Keratinocyte (primary cell): ENCODE data around the gene MAOB. TPM values are rescaled to one million over a fixed set of nuclear protein-coding genes. Genes with fewer than 3 reads are reported as not detected.

Source experiments
- DNase-seq: peaks from one replicate; pipeline ENCODE4 v3.0.0-alpha.2; 2011; ENCODE audit warnings: low read depth, missing footprints, low spot score
- FAIRE-seq: peaks from 2 replicates; lab custom pipeline; 2011; peaks lifted over from hg19 to GRCh38; lab: Jason Lieb, UNC
- H2AFZ ChIP-seq: 2 replicates; pipeline ENCODE4 v1.6.0; 2012; ENCODE audit warnings: low read length, control low read depth, inconsistent platforms; ENCODE audit not compliant: control insufficient read depth
- H3K27ac ChIP-seq: 2 replicates; pipeline ENCODE4 v1.5.1; 2011; ENCODE audit warnings: low read length; ENCODE audit not compliant: control insufficient read depth, insufficient read depth
- H3K27me3 ChIP-seq: 3 replicates; pipeline ENCODE4 v1.6.0; 2011; ENCODE audit warnings: low read length; ENCODE audit not compliant: control insufficient read depth, insufficient read depth; ENCODE audit errors: extremely low read depth
- H3K36me3 ChIP-seq, 2 experiments: 2 replicates in 1 of 2; 3 replicates in 1 of 2; pipeline ENCODE4 v1.5.1; 2011; ENCODE audit warnings: low read length in 2 of 2, mild to moderate bottlenecking in 1 of 2; ENCODE audit not compliant: control insufficient read depth in 2 of 2, insufficient read depth in 2 of 2; ENCODE audit errors: extremely low read depth in 1 of 2
- H3K4me1 ChIP-seq: 3 replicates; pipeline ENCODE4 v1.5.1; 2011; ENCODE audit warnings: low read length; ENCODE audit not compliant: control insufficient read depth, insufficient read depth; ENCODE audit errors: extremely low read depth
- H3K4me2 ChIP-seq: 3 replicates; pipeline ENCODE4 v1.6.0; 2011; ENCODE audit warnings: low read depth, low read length; ENCODE audit not compliant: control insufficient read depth, insufficient read depth; ENCODE audit errors: extremely low read depth
- H3K4me3 ChIP-seq, 3 experiments: fragments of 200-600 bp in 1 of 3; sonication (generic) in 1 of 3; 2 replicates in 2 of 3; 3 replicates in 1 of 3; pipeline ENCODE4 v1.5.1; 2011 to 2016; ENCODE audit warnings: low read length in 3 of 3, mild to moderate bottlenecking in 3 of 3, control low read depth in 2 of 3, inconsistent platforms in 1 of 3, low read depth in 1 of 3, mixed read lengths in 1 of 3, mixed run types in 1 of 3, moderate library complexity in 1 of 3; ENCODE audit not compliant: control insufficient read depth in 2 of 3, insufficient read depth in 2 of 3; ENCODE audit errors: extremely low read depth in 1 of 3
- H3K79me2 ChIP-seq: 2 replicates; pipeline ENCODE4 v1.6.0; 2012; ENCODE audit warnings: low read length; ENCODE audit not compliant: control insufficient read depth, insufficient read depth
- H3K9ac ChIP-seq: 3 replicates; pipeline ENCODE4 v1.6.0; 2011; ENCODE audit warnings: low read length; ENCODE audit not compliant: control insufficient read depth, insufficient read depth; ENCODE audit errors: extremely low read depth
- H3K9me1 ChIP-seq: 3 replicates; pipeline ENCODE4 v1.6.0; 2011; ENCODE audit warnings: low read length; ENCODE audit not compliant: control insufficient read depth, insufficient read depth; ENCODE audit errors: extremely low read depth
- H3K9me3 ChIP-seq: 2 replicates; pipeline ENCODE4 v1.5.1; 2012; ENCODE audit warnings: low read depth, low read length; ENCODE audit not compliant: control insufficient read depth
- H4K20me1 ChIP-seq: 3 replicates; pipeline ENCODE4 v1.6.0; 2011; ENCODE audit warnings: low read length; ENCODE audit not compliant: control insufficient read depth, insufficient read depth; ENCODE audit errors: extremely low read depth
- EZH2 ChIP-seq: IDR thresholded peaks from one replicate; pipeline ENCODE4 v1.6.1; 2012; ENCODE audit warnings: inconsistent platforms, mild to moderate bottlenecking, low read length, moderate library complexity
- dilution Hi-C: fragments of 300-500 bp; cut with MboI; formaldehyde crosslinking; loops from one replicate; pipeline ENCODE4 v1.7.0; 2020; ENCODE audit warnings: low sequenced_read_pairs; ENCODE audit not compliant: extremely low pct_ligation_motif_present
- polyA plus RNA-seq, 5 experiments: library from polyadenylated mRNA; depleted of rRNA in 3 of 5; stranded (reverse) in 3 of 5; stranded (forward) in 1 of 5; unstranded in 1 of 5; fragments of >200 nt; gene quantifications; 1 replicate in 1 of 5; 2 replicates in 3 of 5; 3 replicates in 1 of 5; pipeline versions ENCODE4 v1.2.1 to v1.2.3, GENCODE V29; 2011 to 2012; ENCODE audit warnings: missing spikeins in 2 of 5, low read depth in 1 of 5, low replicate concordance in 1 of 5
- TF ChIP-seq, protein P1 (sequence below), 3 experiments: IDR thresholded peaks in 1 of 3; conservative IDR thresholded peaks in 1 of 3; optimal IDR thresholded peaks in 1 of 3; 2 replicates in 2 of 3; 3 replicates in 1 of 3; pipeline versions ENCODE3 to v1.5.1; 2011; ENCODE audit warnings: low read length in 3 of 3, mild to moderate bottlenecking in 3 of 3, moderate library complexity in 2 of 3, control low read depth in 1 of 3, inconsistent platforms in 1 of 3; ENCODE audit not compliant: insufficient read depth in 2 of 3; ENCODE audit errors: extremely low read depth in 1 of 3

MAOB gene
- polyA plus RNA-seq, 1 donor (not counting 4 experiments of a cell fraction or from before 2014, with no cell fraction given): 0.24 TPM

DNA sequence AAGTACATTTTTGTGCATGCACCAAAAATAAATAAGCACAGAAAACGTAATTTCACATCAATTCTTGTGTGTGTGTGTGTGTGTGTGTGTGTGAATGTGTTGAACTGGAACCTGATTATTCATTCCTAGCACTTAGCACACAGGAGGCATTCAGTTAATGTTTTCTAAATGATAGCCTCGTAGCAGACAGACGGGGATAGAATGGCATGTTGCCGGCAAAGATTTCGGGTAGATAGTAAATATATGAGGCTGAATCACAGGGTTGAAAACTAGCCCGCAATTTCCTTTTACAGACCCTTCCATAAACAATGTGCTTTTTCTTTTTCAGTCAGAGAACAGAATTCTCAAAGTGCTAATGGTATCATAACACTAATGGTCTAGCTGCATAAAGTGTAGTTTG is 13.5 kb downstream of the MAOB start:
- H2AFZ ChIP-seq: no peak overlapping the region
- H3K27ac ChIP-seq: no peak overlapping the region

DNA sequence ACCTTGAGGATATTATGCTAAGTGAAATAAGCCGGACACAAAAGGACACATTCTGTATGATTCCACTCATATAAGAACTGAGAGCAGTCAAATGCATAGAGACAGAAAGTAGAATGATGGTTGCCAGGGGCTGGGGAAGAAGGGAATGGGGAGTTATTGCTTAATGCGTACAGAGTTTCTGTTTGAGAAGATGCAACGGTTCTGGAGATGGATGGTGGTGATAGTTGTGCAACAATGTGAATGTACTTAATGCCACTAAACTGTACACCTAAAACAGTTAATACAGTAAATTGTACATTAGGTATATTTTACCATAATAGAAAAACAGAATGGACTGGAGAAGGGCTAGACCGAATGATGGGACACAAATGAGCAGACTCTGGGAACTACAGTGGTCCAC is 15.8 kb downstream of the MAOB start:
- Histone ChIP-seq H3K9me1 (no peaks in the 10 kb centered on the region), H3K4me2 (no peak overlapping the region), H3K27me3 (no peaks in the 10 kb centered on the region), H3K36me3 (no peaks in the 10 kb centered on the region), H3K79me2 (no peaks in the 10 kb centered on the region), H3K27ac (no peak overlapping the region), H2AFZ (no peak overlapping the region), H3K4me1 (no peaks in the 10 kb centered on the region), H3K9ac (no peak overlapping the region), H3K4me3 (no peak overlapping the region), H4K20me1 (no peaks in the 10 kb centered on the region), H3K9me3 (no peaks in the 10 kb centered on the region)
- DNase-seq (no peak), FAIRE-seq (no peak)
- dilution Hi-C loops: no loop called here
- TF ChIP-seq, protein P1, sequence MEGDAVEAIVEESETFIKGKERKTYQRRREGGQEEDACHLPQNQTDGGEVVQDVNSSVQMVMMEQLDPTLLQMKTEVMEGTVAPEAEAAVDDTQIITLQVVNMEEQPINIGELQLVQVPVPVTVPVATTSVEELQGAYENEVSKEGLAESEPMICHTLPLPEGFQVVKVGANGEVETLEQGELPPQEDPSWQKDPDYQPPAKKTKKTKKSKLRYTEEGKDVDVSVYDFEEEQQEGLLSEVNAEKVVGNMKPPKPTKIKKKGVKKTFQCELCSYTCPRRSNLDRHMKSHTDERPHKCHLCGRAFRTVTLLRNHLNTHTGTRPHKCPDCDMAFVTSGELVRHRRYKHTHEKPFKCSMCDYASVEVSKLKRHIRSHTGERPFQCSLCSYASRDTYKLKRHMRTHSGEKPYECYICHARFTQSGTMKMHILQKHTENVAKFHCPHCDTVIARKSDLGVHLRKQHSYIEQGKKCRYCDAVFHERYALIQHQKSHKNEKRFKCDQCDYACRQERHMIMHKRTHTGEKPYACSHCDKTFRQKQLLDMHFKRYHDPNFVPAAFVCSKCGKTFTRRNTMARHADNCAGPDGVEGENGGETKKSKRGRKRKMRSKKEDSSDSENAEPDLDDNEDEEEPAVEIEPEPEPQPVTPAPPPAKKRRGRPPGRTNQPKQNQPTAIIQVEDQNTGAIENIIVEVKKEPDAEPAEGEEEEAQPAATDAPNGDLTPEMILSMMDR (optimal IDR thresholded peaks at IDR 0.05 in 1 of 3, IDR thresholded peaks at IDR 0.05 in 1 of 3, conservative IDR thresholded peaks at IDR 0.05 in 1 of 3; ENCODE audit: extremely low read depth in 1 of 3, insufficient read depth in 2 of 3, low read length in 3 of 3): no peak
- TF ChIP-seq EZH2: no peak

More for the DNA sequence above, 13.5 kb downstream of the MAOB start:
- Histone ChIP-seq H3K4me2 (no peak overlapping the region), H3K9ac (no peak overlapping the region), H3K36me3 (no peaks in the 10 kb centered on the region), H4K20me1 (no peaks in the 10 kb centered on the region), H3K27me3 (no peaks in the 10 kb centered on the region), H3K4me3 (no peak overlapping the region), H3K4me1 (no peaks in the 10 kb centered on the region), H3K79me2 (no peaks in the 10 kb centered on the region), H3K9me3 (no peaks in the 10 kb centered on the region), H3K9me1 (no peaks in the 10 kb centered on the region)
- FAIRE-seq (no peak), DNase-seq (no peak)
- dilution Hi-C loops: no loop called here
- TF ChIP-seq, protein P1 (optimal IDR thresholded peaks at IDR 0.05 in 1 of 3, IDR thresholded peaks at IDR 0.05 in 1 of 3, conservative IDR thresholded peaks at IDR 0.05 in 1 of 3; ENCODE audit: extremely low read depth in 1 of 3, insufficient read depth in 2 of 3, low read length in 3 of 3): no peak
- no peak for TF ChIP-seq EZH2
